GM12872 (cell line): ENCODE data around the gene DNAJC5.

Source experiments
- TF ChIP-seq, protein P1 (sequence below): IDR thresholded peaks from 3 replicates; pipeline ENCODE4 v1.5.1; 2011; ENCODE audit warnings: low read depth, mild to moderate bottlenecking, low read length, moderate library complexity; ENCODE audit not compliant: insufficient read depth

The DNAJC5 gene

DNA sequence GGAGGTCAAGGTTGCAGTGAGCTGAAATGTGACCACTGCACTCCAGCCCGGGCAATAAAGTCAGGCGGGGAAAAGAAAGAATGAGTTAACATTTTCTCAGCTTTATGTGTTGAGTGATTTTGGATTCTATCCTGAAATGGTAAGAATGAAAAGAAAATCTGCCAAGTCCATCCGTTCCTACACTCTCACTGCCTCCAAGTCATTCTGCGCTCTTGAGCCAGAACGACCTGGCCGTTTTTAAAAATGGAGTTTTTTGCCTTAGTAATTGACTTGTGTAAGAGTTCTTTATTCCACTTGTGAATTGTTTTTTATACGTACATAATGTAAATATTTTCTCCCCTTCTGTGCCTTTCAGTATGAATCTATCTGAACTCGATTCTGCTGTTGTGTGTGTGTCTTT lies 28.7 kb downstream of the DNAJC5 start:
- TF ChIP-seq, protein P1, sequence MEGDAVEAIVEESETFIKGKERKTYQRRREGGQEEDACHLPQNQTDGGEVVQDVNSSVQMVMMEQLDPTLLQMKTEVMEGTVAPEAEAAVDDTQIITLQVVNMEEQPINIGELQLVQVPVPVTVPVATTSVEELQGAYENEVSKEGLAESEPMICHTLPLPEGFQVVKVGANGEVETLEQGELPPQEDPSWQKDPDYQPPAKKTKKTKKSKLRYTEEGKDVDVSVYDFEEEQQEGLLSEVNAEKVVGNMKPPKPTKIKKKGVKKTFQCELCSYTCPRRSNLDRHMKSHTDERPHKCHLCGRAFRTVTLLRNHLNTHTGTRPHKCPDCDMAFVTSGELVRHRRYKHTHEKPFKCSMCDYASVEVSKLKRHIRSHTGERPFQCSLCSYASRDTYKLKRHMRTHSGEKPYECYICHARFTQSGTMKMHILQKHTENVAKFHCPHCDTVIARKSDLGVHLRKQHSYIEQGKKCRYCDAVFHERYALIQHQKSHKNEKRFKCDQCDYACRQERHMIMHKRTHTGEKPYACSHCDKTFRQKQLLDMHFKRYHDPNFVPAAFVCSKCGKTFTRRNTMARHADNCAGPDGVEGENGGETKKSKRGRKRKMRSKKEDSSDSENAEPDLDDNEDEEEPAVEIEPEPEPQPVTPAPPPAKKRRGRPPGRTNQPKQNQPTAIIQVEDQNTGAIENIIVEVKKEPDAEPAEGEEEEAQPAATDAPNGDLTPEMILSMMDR = no peak

DNA sequence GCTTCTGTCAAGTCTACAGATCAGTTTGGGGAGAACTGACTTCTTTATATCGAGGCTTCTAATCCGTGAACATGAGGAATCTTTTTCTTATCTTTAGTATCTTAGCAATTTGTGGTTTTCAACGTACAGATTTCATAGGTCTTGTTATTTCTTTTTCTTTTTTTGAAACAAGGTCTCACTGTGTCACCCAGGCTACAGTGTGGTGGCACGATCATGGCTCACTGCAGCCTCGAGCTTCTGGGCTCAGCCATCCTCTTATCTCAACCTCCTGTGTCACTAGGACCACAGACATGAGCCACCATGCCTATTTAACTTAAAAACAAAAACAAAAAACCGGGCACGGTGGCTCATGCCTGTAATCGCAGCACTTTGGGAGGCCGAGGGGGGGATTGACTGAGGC lies 29.3 kb downstream of the DNAJC5 start:
- TF ChIP-seq, protein P1 = no peak

- TF ChIP-seq, protein P1 = no peak
Measured at GRCh38 chr20:63926298-63926697, 31.4 kb downstream of the DNAJC5 start.

DNA sequence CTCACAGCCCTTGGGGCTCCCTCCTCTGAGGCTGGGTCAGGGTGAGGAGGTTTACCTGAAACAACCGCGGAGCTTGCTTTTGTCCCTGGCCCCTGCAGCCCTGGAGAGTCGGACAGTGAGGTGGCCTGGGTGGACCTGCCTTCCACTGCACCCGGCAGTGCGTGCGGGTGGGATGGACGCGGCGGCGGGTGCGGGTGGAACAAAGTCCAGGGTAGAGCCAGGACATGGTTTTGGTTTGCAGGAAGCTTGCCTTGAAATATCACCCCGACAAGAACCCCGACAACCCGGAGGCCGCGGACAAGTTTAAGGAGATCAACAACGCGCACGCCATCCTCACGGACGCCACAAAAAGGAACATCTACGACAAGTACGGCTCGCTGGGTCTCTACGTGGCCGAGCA lies 34.1 kb downstream of the DNAJC5 start:
- TF ChIP-seq, protein P1 = no peak

DNA sequence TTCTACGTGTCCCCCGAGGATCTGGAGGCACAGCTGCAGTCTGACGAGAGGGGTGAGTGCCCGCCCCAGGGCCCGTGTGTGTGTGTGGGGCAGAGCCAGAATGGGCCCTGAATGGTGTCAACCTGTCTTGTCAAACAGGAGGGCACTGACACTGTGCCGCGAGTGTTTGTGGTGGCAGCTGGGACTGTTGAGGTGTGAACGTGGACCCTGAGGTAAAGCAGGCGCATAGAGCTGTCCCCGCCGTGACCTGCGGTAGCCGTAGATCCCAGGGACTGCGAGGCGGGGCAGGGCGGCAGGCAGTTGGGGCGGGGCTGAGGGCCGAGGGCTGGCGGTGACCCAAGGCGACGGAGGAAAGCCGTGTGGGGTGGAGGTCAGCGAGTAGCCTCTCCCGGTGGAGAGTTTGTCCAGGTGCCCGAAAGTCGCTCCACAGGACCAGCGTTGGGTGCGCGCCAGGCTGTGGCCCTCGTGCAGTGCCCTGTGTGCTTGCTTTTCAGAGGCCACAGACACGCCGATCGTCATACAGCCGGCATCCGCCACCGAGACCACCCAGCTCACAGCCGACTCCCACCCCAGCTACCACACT lies 36.1 kb downstream of the DNAJC5 start:
- TF ChIP-seq, protein P1 = no peak

- TF ChIP-seq, protein P1 = no peak
Measured at GRCh38 chr20:63931735-63932134, 36.8 kb downstream of the DNAJC5 start.

DNA sequence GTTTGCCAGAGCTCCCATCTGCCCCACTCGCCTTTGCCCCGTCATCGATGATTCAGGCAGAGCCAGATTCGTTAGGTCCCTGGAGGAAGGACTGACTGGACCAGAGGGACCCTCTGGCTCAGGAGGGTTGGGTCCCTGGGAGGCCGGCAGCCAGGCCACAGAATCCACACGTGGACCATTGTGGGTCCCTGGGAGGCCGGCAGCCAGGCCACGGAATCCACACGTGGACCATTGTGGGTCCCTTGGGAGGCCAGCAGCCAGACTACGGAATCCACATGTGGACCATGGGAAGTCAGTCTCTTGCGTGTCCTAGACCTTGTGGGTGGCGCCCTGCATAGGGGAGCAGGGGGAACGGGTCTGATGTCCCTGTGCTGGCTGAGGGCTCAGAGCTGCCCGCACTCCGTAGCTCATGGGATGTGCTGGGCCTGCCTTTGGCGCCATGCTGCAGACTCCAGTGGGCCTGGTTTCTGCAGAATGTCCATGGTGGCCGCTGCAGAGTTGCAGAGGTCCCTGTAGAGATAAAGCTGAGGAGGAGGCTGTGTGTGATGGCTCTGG lies 37.8 kb downstream of the DNAJC5 start:
- TF ChIP-seq, protein P1 = no peak

GRCh38 chr20:63933646-63934045 lies 38.7 kb downstream of the DNAJC5 start:
- TF ChIP-seq, protein P1 = no peak
